Keratinocyte (primary cell): ENCODE measurements around the gene CUX1. TPM values are rescaled to one million over a fixed set of nuclear protein-coding genes. Genes with fewer than 3 reads are reported as not detected.
A peak's percentile ranks its signal among the peaks of the same experiment; 100 is the strongest.
"Not testable (repeated sequence)": the region's sequence is repeated elsewhere in the genome, so short reads cannot be mapped to it uniquely, and the experiment has no call there.

Source experiments
- DNase-seq: peaks from one replicate; pipeline ENCODE4 v3.0.0-alpha.2; 2011; ENCODE audit warnings: low read depth, missing footprints, low spot score
- FAIRE-seq: peaks from 2 replicates; lab custom pipeline; 2011; peaks lifted over from hg19 to GRCh38; lab: Jason Lieb, UNC
- H2AFZ ChIP-seq: 2 replicates; pipeline ENCODE4 v1.6.0; 2012; ENCODE audit warnings: low read length, control low read depth, inconsistent platforms; ENCODE audit not compliant: control insufficient read depth
- H3K27ac ChIP-seq: 2 replicates; pipeline ENCODE4 v1.5.1; 2011; ENCODE audit warnings: low read length; ENCODE audit not compliant: control insufficient read depth, insufficient read depth
- H3K27me3 ChIP-seq: 3 replicates; pipeline ENCODE4 v1.6.0; 2011; ENCODE audit warnings: low read length; ENCODE audit not compliant: control insufficient read depth, insufficient read depth; ENCODE audit errors: extremely low read depth
- H3K36me3 ChIP-seq, 2 experiments: 2 replicates in 1 of 2; 3 replicates in 1 of 2; pipeline ENCODE4 v1.5.1; 2011; ENCODE audit warnings: low read length in 2 of 2, mild to moderate bottlenecking in 1 of 2; ENCODE audit not compliant: control insufficient read depth in 2 of 2, insufficient read depth in 2 of 2; ENCODE audit errors: extremely low read depth in 1 of 2
- H3K4me1 ChIP-seq: 3 replicates; pipeline ENCODE4 v1.5.1; 2011; ENCODE audit warnings: low read length; ENCODE audit not compliant: control insufficient read depth, insufficient read depth; ENCODE audit errors: extremely low read depth
- H3K4me2 ChIP-seq: 3 replicates; pipeline ENCODE4 v1.6.0; 2011; ENCODE audit warnings: low read depth, low read length; ENCODE audit not compliant: control insufficient read depth, insufficient read depth; ENCODE audit errors: extremely low read depth
- H3K4me3 ChIP-seq, 3 experiments: fragments of 200-600 bp in 1 of 3; sonication (generic) in 1 of 3; 2 replicates in 2 of 3; 3 replicates in 1 of 3; pipeline ENCODE4 v1.5.1; 2011 to 2016; ENCODE audit warnings: low read length in 3 of 3, mild to moderate bottlenecking in 3 of 3, control low read depth in 2 of 3, inconsistent platforms in 1 of 3, low read depth in 1 of 3, mixed read lengths in 1 of 3, mixed run types in 1 of 3, moderate library complexity in 1 of 3; ENCODE audit not compliant: control insufficient read depth in 2 of 3, insufficient read depth in 2 of 3; ENCODE audit errors: extremely low read depth in 1 of 3
- H3K79me2 ChIP-seq: 2 replicates; pipeline ENCODE4 v1.6.0; 2012; ENCODE audit warnings: low read length; ENCODE audit not compliant: control insufficient read depth, insufficient read depth
- H3K9ac ChIP-seq: 3 replicates; pipeline ENCODE4 v1.6.0; 2011; ENCODE audit warnings: low read length; ENCODE audit not compliant: control insufficient read depth, insufficient read depth; ENCODE audit errors: extremely low read depth
- H3K9me1 ChIP-seq: 3 replicates; pipeline ENCODE4 v1.6.0; 2011; ENCODE audit warnings: low read length; ENCODE audit not compliant: control insufficient read depth, insufficient read depth; ENCODE audit errors: extremely low read depth
- H3K9me3 ChIP-seq: 2 replicates; pipeline ENCODE4 v1.5.1; 2012; ENCODE audit warnings: low read depth, low read length; ENCODE audit not compliant: control insufficient read depth
- H4K20me1 ChIP-seq: 3 replicates; pipeline ENCODE4 v1.6.0; 2011; ENCODE audit warnings: low read length; ENCODE audit not compliant: control insufficient read depth, insufficient read depth; ENCODE audit errors: extremely low read depth
- CTCF ChIP-seq, 3 experiments: IDR thresholded peaks in 1 of 3; conservative IDR thresholded peaks in 1 of 3; optimal IDR thresholded peaks in 1 of 3; 2 replicates in 2 of 3; 3 replicates in 1 of 3; pipeline versions ENCODE3 to v1.5.1; 2011; ENCODE audit warnings: low read length in 3 of 3, mild to moderate bottlenecking in 3 of 3, moderate library complexity in 2 of 3, control low read depth in 1 of 3, inconsistent platforms in 1 of 3; ENCODE audit not compliant: insufficient read depth in 2 of 3; ENCODE audit errors: extremely low read depth in 1 of 3
- EZH2 ChIP-seq: IDR thresholded peaks from one replicate; pipeline ENCODE4 v1.6.1; 2012; ENCODE audit warnings: inconsistent platforms, mild to moderate bottlenecking, low read length, moderate library complexity
- dilution Hi-C: fragments of 300-500 bp; cut with MboI; formaldehyde crosslinking; loops from one replicate; pipeline ENCODE4 v1.7.0; 2020; ENCODE audit warnings: low sequenced_read_pairs; ENCODE audit not compliant: extremely low pct_ligation_motif_present
- polyA plus RNA-seq, 5 experiments: library from polyadenylated mRNA; depleted of rRNA in 3 of 5; stranded (reverse) in 3 of 5; stranded (forward) in 1 of 5; unstranded in 1 of 5; fragments of >200 nt; gene quantifications; 1 replicate in 1 of 5; 2 replicates in 3 of 5; 3 replicates in 1 of 5; pipeline versions ENCODE4 v1.2.1 to v1.2.3, GENCODE V29; 2011 to 2012; ENCODE audit warnings: missing spikeins in 2 of 5, low read depth in 1 of 5, low replicate concordance in 1 of 5

CUX1 gene
- polyA plus RNA-seq, 1 donor (not counting 4 experiments of a cell fraction or from before 2014, with no cell fraction given), result 18.3 TPM

- Histone ChIP-seq H3K36me3 (no peaks in the 10 kb centered on the region), H3K79me2 (no peaks in the 10 kb centered on the region), H2AFZ (peak overlapping the region; percentile 49), H4K20me1 (no peaks in the 10 kb centered on the region), H3K9ac (peak overlapping the region; percentile 74), H3K4me1 (peaks cover 11% of the 10 kb centered on the region), H3K4me3 (no peak overlapping the region), H3K9me3 (no peaks in the 10 kb centered on the region), H3K4me2 (peak overlapping the region; percentile 77), H3K9me1 (no peaks in the 10 kb centered on the region), H3K27me3 (no peaks in the 10 kb centered on the region), H3K27ac (peak overlapping the region; percentile 97)
- DNase-seq (peak; percentile 61), FAIRE-seq (peak; percentile 81)
- TF ChIP-seq CTCF (optimal IDR thresholded peaks at IDR 0.05 in 1 of 3, IDR thresholded peaks at IDR 0.05 in 1 of 3, conservative IDR thresholded peaks at IDR 0.05 in 1 of 3; ENCODE audit: extremely low read depth in 1 of 3, insufficient read depth in 2 of 3, low read length in 3 of 3) (no peak), EZH2 (no peak)
- dilution Hi-C loops, result no loop called here
These were observed 25.3 kb upstream of the CUX1 start for GRCh38 chr7:101792051-101792681.

- FAIRE-seq, dilution Hi-C loops, H3K9me3 ChIP-seq, H3K36me3 ChIP-seq, H3K79me2 ChIP-seq, H3K9me1 ChIP-seq, DNase-seq, H4K20me1 ChIP-seq, H3K27me3 ChIP-seq, H3K4me3 ChIP-seq: not testable (repeated sequence)
- peak overlapping the region; percentile 74 for H3K9ac ChIP-seq
- peak overlapping the region; percentile 23 for H2AFZ ChIP-seq
- H3K4me2 ChIP-seq, result peak overlapping the region; percentile 77
- H3K27ac ChIP-seq, result peak overlapping the region; percentile 97
- H3K4me1 ChIP-seq, result peaks cover 11% of the 10 kb centered on the region
These were observed 24.7 kb upstream of the CUX1 start for GRCh38 chr7:101792682-101793071.

GRCh38 chr7:101795461-101795860 lies 22.0 kb upstream of the CUX1 start:
- no peaks in the 10 kb centered on the region for H3K27me3 ChIP-seq
- H3K4me3 ChIP-seq, result no peak overlapping the region
- no peak overlapping the region for H3K27ac ChIP-seq
- H3K9me3 ChIP-seq, result no peaks in the 10 kb centered on the region
- H3K79me2 ChIP-seq, result no peaks in the 10 kb centered on the region
- H3K4me1 ChIP-seq, result peaks cover 11% of the 10 kb centered on the region
- FAIRE-seq (no peak), DNase-seq (no peak)
- H2AFZ ChIP-seq, result no peak overlapping the region
- TF ChIP-seq EZH2 (no peak), CTCF (optimal IDR thresholded peaks at IDR 0.05 in 1 of 3, IDR thresholded peaks at IDR 0.05 in 1 of 3, conservative IDR thresholded peaks at IDR 0.05 in 1 of 3; ENCODE audit: extremely low read depth in 1 of 3, insufficient read depth in 2 of 3, low read length in 3 of 3) (no peak)
- no peaks in the 10 kb centered on the region for H3K9me1 ChIP-seq
- H4K20me1 ChIP-seq, result no peaks in the 10 kb centered on the region
- no peak overlapping the region for H3K4me2 ChIP-seq
- dilution Hi-C loops, result no loop called here
- H3K9ac ChIP-seq, result no peak overlapping the region
- no peaks in the 10 kb centered on the region for H3K36me3 ChIP-seq

GRCh38 chr7:101798173-101798572 lies 19.3 kb upstream of the CUX1 start:
- FAIRE-seq, DNase-seq, H3K9me3 ChIP-seq, H3K27ac ChIP-seq, H3K4me1 ChIP-seq, H4K20me1 ChIP-seq, H3K36me3 ChIP-seq, H3K9me1 ChIP-seq, H3K79me2 ChIP-seq, H3K4me2 ChIP-seq, H3K27me3 ChIP-seq, dilution Hi-C loops, H3K9ac ChIP-seq, H2AFZ ChIP-seq, H3K4me3 ChIP-seq: not testable (repeated sequence)
